GM23248 (cell line): Measurements from ENCODE around the gene ZMYM5.

Source experiments
- EZH2 ChIP-seq: fragments of 200-600 bp; sonication (generic); IDR thresholded peaks from 2 replicates; pipeline ENCODE4 v1.6.1; 2018; ENCODE audit warnings: antibody characterized with exemption, mild to moderate bottlenecking; ENCODE audit not compliant: insufficient read depth, poor library complexity, severe bottlenecking
- EZH2phosphoT487 ChIP-seq: fragments of 200-600 bp; sonication (generic); IDR thresholded peaks from 2 replicates; pipeline ENCODE4 v1.6.1; 2018; ENCODE audit warnings: antibody characterized with exemption, moderate library complexity, mild to moderate bottlenecking, low read depth; ENCODE audit not compliant: insufficient read depth

GRCh38 chr13:19908350-19908986 lies 45.0 kb upstream of the ZMYM5 start:
- TF ChIP-seq EZH2, result no peak
- no peak for TF ChIP-seq EZH2phosphoT487
